SK-N-MC (cell line): Measurements from ENCODE around the gene LAPTM4A.

ENCODE experiments used
- EZH2 ChIP-seq: fragments of 200-600 bp; sonication (generic); IDR thresholded peaks from one replicate; pipeline ENCODE4 v1.6.1; 2017; ENCODE audit warnings: antibody characterized with exemption
- FOXP2 ChIP-seq: optimal IDR thresholded peaks from 2 replicates; pipeline ENCODE3; 2011; ENCODE audit warnings: mild to moderate bottlenecking, moderate library complexity; ENCODE audit not compliant: insufficient read depth; ENCODE audit errors: extremely low read length, control extremely low read depth
- POLR2AphosphoS5 ChIP-seq: IDR thresholded peaks from 2 replicates; pipeline ENCODE4 v1.6.1; 2012; ENCODE audit warnings: mild to moderate bottlenecking, low read depth, low read length, borderline replicate concordance

DNA sequence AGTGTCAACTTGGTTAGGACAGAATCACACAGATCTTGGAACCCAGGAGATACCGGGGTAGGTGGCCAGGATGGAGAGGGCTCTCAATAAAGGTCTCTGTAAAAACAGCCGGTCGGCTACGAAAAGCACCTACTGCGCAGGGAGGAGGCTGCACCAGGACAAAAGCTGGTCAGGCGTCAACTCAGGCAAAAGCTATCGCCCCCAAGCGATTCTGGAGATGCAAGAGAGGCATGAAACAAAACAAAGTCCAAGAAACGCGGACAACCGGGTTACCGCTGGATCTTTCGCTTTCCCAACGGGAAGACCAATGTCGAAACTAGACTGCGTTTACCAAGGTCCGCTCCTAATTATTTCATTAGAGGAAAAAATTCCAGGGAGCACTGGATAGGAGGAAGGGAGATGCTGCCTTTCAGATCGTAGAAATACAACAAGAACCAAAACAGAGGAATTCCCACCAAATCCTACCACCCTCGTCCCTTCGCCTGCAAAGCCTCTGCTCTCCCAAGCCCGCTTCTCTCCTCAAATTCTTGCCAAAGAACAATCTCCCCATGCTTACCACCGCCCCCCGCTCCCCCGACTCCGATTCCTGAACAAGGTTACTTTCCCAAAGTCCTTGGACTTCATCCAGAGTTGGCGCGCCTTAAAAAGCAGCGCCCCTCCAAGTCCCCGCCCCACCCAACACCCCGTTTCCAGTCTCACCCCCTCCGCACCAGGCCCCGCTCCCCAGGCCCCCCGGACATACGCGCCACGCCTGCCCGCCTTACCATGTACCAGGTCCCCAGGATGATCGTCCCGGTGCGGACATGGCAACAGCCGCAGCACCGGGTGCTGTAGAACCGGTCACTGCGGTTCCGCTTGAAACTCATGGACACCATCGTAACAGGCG, 539 bp downstream of the LAPTM4A start:
- TF ChIP-seq POLR2AphosphoS5 (no peak), EZH2 (no peak), FOXP2 (no peak)
